ENCODE measurements around the gene CCL21.
"Not testable (repeated sequence)": the region's sequence is repeated elsewhere in the genome, so short reads cannot be mapped to it uniquely, and the experiment has no call there.

Gene CCL21, protein sequence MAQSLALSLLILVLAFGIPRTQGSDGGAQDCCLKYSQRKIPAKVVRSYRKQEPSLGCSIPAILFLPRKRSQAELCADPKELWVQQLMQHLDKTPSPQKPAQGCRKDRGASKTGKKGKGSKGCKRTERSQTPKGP

GRCh38 chr9:34710023-34710422, at the start of gene CCL21:
CCL21 (minus strand) TSS chr9:34710136; CDS start chr9:34710066, 70 bp downstream.
- Histone ChIP-seq H3K9me3 (ENCODE audit: control insufficient read depth in 2 of 2, low read length in 2 of 2) (no peaks in the 10 kb centered on the region), H3K27me3 (ENCODE audit: control insufficient read depth in 1 of 2, insufficient read depth in 2 of 2, low read length in 2 of 2) (peaks cover 0 to under 1% of the 10 kb centered on the region in 2 donors), H3K4me1 (ENCODE audit: control insufficient read depth, insufficient read depth, low read length) (peaks cover 6% of the 10 kb centered on the region), H3K4me3 (ENCODE audit: low read length in 2 of 2) (no peak within 1 kb of the TSS), H3K9ac (ENCODE audit: low read length in 2 of 2) (no peak within 1 kb of the TSS), H3K36me3 (ENCODE audit: control insufficient read depth in 2 of 2, insufficient read depth in 2 of 2, low read length in 2 of 2) (no peaks in the 10 kb centered on the region), H3K27ac (ENCODE audit: low read length) (no peak within 1 kb of the TSS)

DNA sequence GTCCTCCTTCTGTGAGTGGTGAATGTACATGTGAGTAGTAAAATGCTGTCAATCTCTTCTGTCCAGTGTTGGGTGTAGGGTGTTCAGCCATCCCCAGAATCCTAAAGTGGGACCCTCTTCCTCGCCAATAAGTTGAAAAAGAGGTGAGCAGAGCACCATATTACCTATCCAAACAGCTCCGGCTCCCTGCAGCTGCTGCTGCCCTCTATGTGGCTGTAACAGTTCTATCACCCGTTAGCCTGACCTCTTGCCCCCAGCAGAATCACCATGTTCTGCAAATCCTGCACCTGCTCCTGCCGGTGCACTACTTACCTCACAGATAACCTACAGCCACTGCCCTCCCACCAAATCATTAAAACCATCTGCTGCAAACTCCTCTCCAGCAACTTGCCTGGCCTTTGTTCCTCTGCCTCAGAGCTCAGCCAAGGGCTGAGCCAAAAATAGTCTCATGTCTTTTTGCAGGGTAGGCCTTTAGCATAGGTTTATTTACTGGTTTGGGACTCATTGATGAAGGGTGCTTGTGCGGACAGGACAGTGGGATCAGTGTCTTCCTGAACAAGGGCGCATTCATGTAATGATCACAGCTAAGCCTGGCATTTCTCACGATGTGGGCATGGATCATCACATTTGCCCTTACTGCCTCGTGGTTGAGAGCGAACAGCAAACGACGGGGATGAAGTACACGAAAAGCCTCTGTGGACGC, 49.6 kb upstream of the CCL21 start:
- Histone ChIP-seq H3K4me3 (ENCODE audit: low read length in 2 of 2) (no peak overlapping the region), H3K27ac (ENCODE audit: low read length) (no peak overlapping the region), H3K9ac (ENCODE audit: low read length in 2 of 2) (no peak overlapping the region), H3K27me3 (ENCODE audit: control insufficient read depth in 1 of 2, insufficient read depth in 2 of 2, low read length in 2 of 2) (peaks cover 0 to 7% of the 10 kb centered on the region in 2 donors), H3K9me3 (ENCODE audit: control insufficient read depth in 2 of 2, low read length in 2 of 2) (no peaks in the 10 kb centered on the region), H3K4me1 (ENCODE audit: control insufficient read depth, insufficient read depth, low read length) (no peaks in the 10 kb centered on the region), H3K36me3 (ENCODE audit: control insufficient read depth in 2 of 2, insufficient read depth in 2 of 2, low read length in 2 of 2) (no peaks in the 10 kb centered on the region)

DNA sequence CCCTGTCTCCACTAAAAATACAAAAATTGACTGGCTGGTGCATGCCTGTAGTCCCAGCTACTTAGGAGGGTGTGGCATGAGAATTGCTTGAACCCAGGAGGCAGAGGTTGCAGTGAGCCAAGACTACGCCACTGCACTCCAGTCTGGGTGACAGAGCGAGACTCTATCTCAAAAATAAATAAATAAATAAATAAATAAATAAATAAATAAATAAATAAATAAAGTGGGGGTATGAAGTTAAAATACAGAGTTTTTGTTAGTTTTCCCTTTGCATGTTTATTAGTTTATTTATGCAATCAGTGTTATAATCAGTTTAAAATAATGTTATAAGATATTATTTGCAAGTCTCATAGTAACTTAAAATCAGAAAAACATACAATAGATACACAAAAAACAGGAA, 40.4 kb upstream of the CCL21 start:
- not testable (repeated sequence) for H3K9me3 ChIP-seq (ENCODE audit: control insufficient read depth in 2 of 2, low read length in 2 of 2); H3K27ac ChIP-seq (ENCODE audit: low read length)

GRCh38 chr9:34746526-34746925, 36.6 kb upstream of the CCL21 start:
- H3K36me3 ChIP-seq (ENCODE audit: control insufficient read depth in 2 of 2, insufficient read depth in 2 of 2, low read length in 2 of 2) = no peaks in the 10 kb centered on the region
- peaks cover 7% of the 10 kb centered on the region for H3K4me1 ChIP-seq (ENCODE audit: control insufficient read depth, insufficient read depth, low read length)
- no peak overlapping the region for H3K27ac ChIP-seq (ENCODE audit: low read length)
- H3K4me3 ChIP-seq (ENCODE audit: low read length in 2 of 2) = no peak overlapping the region
- H3K27me3 ChIP-seq (ENCODE audit: control insufficient read depth in 1 of 2, insufficient read depth in 2 of 2, low read length in 2 of 2) = peaks cover 0 to 3% of the 10 kb centered on the region in 2 donors
- H3K9ac ChIP-seq (ENCODE audit: low read length in 2 of 2) = no peak overlapping the region
- H3K9me3 ChIP-seq (ENCODE audit: control insufficient read depth in 2 of 2, low read length in 2 of 2) = peaks cover 0 to 2% of the 10 kb centered on the region in 2 donors

More for the DNA sequence above, 40.4 kb upstream of the CCL21 start:
- not testable (repeated sequence) for H3K4me3 ChIP-seq (ENCODE audit: low read length in 2 of 2); H3K4me1 ChIP-seq (ENCODE audit: control insufficient read depth, insufficient read depth, low read length); H3K27me3 ChIP-seq (ENCODE audit: control insufficient read depth in 1 of 2, insufficient read depth in 2 of 2, low read length in 2 of 2); H3K9ac ChIP-seq (ENCODE audit: low read length in 2 of 2); H3K36me3 ChIP-seq (ENCODE audit: control insufficient read depth in 2 of 2, insufficient read depth in 2 of 2, low read length in 2 of 2)

GRCh38 chr9:34744295-34745221, 34.6 kb upstream of the CCL21 start:
- Histone ChIP-seq H3K4me1 (ENCODE audit: control insufficient read depth, insufficient read depth, low read length) (peaks cover 7% of the 10 kb centered on the region), H3K9ac (ENCODE audit: low read length in 2 of 2) (no peak overlapping the region), H3K9me3 (ENCODE audit: control insufficient read depth in 2 of 2, low read length in 2 of 2) (peaks cover 0 to 2% of the 10 kb centered on the region in 2 donors), H3K4me3 (ENCODE audit: low read length in 2 of 2) (no peak overlapping the region), H3K36me3 (ENCODE audit: control insufficient read depth in 2 of 2, insufficient read depth in 2 of 2, low read length in 2 of 2) (no peaks in the 10 kb centered on the region), H3K27me3 (ENCODE audit: control insufficient read depth in 1 of 2, insufficient read depth in 2 of 2, low read length in 2 of 2) (peaks cover 0 to 3% of the 10 kb centered on the region in 2 donors), H3K27ac (ENCODE audit: low read length) (no peak overlapping the region)

DNA sequence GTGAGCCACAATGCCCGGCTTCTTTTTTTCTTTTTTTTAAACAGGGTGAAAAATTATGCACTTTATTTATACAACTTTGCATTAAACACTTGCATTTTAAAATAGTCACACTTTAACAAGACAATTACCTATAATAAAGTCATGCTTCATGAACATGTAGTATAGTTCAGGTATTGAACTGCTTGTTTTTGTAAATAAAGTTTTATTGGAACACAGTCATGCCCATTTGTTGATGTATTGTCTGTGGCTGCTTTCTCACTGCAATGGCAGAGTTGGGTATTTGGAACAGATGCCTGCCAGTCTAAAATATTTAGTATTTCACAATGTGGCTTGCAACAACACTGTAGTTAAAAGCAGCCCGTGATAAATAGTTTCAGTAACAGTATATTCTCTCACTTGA, 32.8 kb upstream of the CCL21 start:
- H3K4me3 ChIP-seq (ENCODE audit: low read length in 2 of 2) = no peak overlapping the region
- peaks cover 11% of the 10 kb centered on the region for H3K4me1 ChIP-seq (ENCODE audit: control insufficient read depth, insufficient read depth, low read length)
- no peaks in the 10 kb centered on the region for H3K9me3 ChIP-seq (ENCODE audit: control insufficient read depth in 2 of 2, low read length in 2 of 2)
- no peaks in the 10 kb centered on the region for H3K36me3 ChIP-seq (ENCODE audit: control insufficient read depth in 2 of 2, insufficient read depth in 2 of 2, low read length in 2 of 2)
- no peak overlapping the region for H3K9ac ChIP-seq (ENCODE audit: low read length in 2 of 2)
- no peak overlapping the region for H3K27ac ChIP-seq (ENCODE audit: low read length)
- no peaks in the 10 kb centered on the region for H3K27me3 ChIP-seq (ENCODE audit: control insufficient read depth in 1 of 2, insufficient read depth in 2 of 2, low read length in 2 of 2)

- no peaks in the 10 kb centered on the region for H3K9me3 ChIP-seq (ENCODE audit: control insufficient read depth in 2 of 2, low read length in 2 of 2)
- H3K36me3 ChIP-seq (ENCODE audit: control insufficient read depth in 2 of 2, insufficient read depth in 2 of 2, low read length in 2 of 2) = no peaks in the 10 kb centered on the region
- no peak overlapping the region for H3K4me3 ChIP-seq (ENCODE audit: low read length in 2 of 2)
Measured at GRCh38 chr9:34741628-34742027, 31.7 kb upstream of the CCL21 start.

DNA sequence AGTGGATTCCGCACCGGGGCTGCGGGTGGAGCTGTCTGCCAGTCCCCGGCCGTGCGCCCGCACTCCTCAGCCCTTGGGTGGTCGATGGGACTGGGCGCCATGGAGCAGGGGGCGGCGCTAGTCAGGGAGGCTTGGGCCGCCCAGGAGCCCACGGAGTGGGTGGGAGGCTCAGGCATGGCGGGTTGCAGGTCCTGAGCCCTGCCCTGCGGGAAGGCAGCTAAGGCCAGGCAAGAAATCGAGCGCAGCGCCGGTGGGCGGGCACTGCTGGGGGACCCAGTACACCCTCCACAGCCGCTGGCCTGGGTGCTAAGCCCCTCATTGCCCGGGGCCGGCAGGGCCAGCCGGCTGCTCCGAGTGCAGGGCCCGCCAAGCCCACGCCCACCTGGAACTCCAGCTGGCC, 30.2 kb upstream of the CCL21 start:
- H3K9me3 ChIP-seq (ENCODE audit: control insufficient read depth in 2 of 2, low read length in 2 of 2); H3K36me3 ChIP-seq (ENCODE audit: control insufficient read depth in 2 of 2, insufficient read depth in 2 of 2, low read length in 2 of 2); H3K27ac ChIP-seq (ENCODE audit: low read length); H3K4me3 ChIP-seq (ENCODE audit: low read length in 2 of 2); H3K9ac ChIP-seq (ENCODE audit: low read length in 2 of 2); H3K27me3 ChIP-seq (ENCODE audit: control insufficient read depth in 1 of 2, insufficient read depth in 2 of 2, low read length in 2 of 2): not testable (repeated sequence)
- peaks cover 18% of the 10 kb centered on the region for H3K4me1 ChIP-seq (ENCODE audit: control insufficient read depth, insufficient read depth, low read length)

More at GRCh38 chr9:34741628-34742027, 31.7 kb upstream of the CCL21 start:
- Histone ChIP-seq H3K4me1 (ENCODE audit: control insufficient read depth, insufficient read depth, low read length) (peaks cover 18% of the 10 kb centered on the region), H3K27ac (ENCODE audit: low read length) (no peak overlapping the region), H3K9ac (ENCODE audit: low read length in 2 of 2) (no peak overlapping the region), H3K27me3 (ENCODE audit: control insufficient read depth in 1 of 2, insufficient read depth in 2 of 2, low read length in 2 of 2) (no peaks in the 10 kb centered on the region)

GRCh38 chr9:34737677-34738260, 27.8 kb upstream of the CCL21 start:
- no peaks in the 10 kb centered on the region for H3K27me3 ChIP-seq (ENCODE audit: control insufficient read depth in 1 of 2, insufficient read depth in 2 of 2, low read length in 2 of 2)
- H3K9me3 ChIP-seq (ENCODE audit: control insufficient read depth in 2 of 2, low read length in 2 of 2) = no peaks in the 10 kb centered on the region
- H3K9ac ChIP-seq (ENCODE audit: low read length in 2 of 2) = no peak overlapping the region
- peaks cover 22% of the 10 kb centered on the region for H3K4me1 ChIP-seq (ENCODE audit: control insufficient read depth, insufficient read depth, low read length)
- no peak overlapping the region for H3K4me3 ChIP-seq (ENCODE audit: low read length in 2 of 2)
- H3K36me3 ChIP-seq (ENCODE audit: control insufficient read depth in 2 of 2, insufficient read depth in 2 of 2, low read length in 2 of 2) = no peaks in the 10 kb centered on the region
- no peak overlapping the region for H3K27ac ChIP-seq (ENCODE audit: low read length)

GRCh38 chr9:34734720-34735119, 24.8 kb upstream of the CCL21 start:
- Histone ChIP-seq H3K9me3 (ENCODE audit: control insufficient read depth in 2 of 2, low read length in 2 of 2) (no peaks in the 10 kb centered on the region), H3K4me1 (ENCODE audit: control insufficient read depth, insufficient read depth, low read length) (peaks cover 22% of the 10 kb centered on the region), H3K4me3 (ENCODE audit: low read length in 2 of 2) (no peak overlapping the region), H3K36me3 (ENCODE audit: control insufficient read depth in 2 of 2, insufficient read depth in 2 of 2, low read length in 2 of 2) (no peaks in the 10 kb centered on the region), H3K27me3 (ENCODE audit: control insufficient read depth in 1 of 2, insufficient read depth in 2 of 2, low read length in 2 of 2) (no peaks in the 10 kb centered on the region), H3K9ac (ENCODE audit: low read length in 2 of 2) (no peak overlapping the region), H3K27ac (ENCODE audit: low read length) (no peak overlapping the region)
